HG03280 (cell line): Measurements from ENCODE around the gene KIF1C.
A peak's percentile ranks its signal among the peaks of the same experiment; 100 is the strongest.

Experiments used
- ATAC-seq: cut with Tn5 transposase; IDR thresholded peaks from one replicate; pipeline ENCODE4 v1.9.1; 2021; ENCODE audit warnings: mild to moderate bottlenecking, moderate library complexity; ENCODE audit not compliant: unreplicated experiment

KIF1C gene

DNA sequence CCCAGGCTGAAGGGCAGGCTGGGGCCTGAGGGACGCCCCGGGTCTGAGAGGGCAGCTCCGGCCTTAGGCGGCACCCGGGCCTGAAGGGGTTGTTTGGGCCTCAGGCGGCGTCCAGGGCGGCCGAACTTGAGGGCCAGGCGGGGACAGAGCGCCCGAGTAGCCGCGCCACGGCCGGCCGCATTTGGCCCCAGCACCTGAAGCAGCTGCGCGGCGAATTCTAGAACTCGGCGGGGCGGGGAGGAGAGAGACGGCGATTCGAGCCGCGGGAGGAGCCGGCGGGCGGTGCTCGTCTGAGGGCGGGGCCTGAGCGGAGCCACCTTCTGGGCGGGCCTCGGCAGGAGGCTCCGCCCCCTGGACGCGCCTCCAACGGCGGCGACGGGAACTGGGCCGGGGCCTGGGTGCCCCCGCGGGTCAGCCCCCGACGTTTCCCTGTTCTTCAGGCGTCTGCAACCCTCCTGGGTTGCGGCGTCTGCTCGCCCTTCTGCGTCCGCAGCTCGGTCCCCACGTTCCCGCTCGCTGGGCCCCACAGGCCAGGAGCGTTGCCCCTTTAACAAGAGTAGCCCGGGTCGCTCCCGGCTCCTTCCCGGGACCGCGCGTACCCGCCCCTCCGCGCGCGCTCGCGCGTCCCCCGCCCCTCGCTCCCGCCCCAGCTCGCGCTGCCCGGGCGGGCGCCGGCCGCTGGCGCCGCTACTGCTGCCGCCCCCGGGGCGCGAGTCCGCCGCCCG is at the start of gene KIF1C, which contains the start of gene INCA1:
Gene KIF1C, plus strand, starts transcription at position 649 of the 725 bp plus-strand sequence. CDS start 2,297 bp downstream, outside the sequence.
Gene INCA1, minus strand, starts transcription at position 221 of the 725 bp plus-strand sequence. CDS start 3,085 bp downstream, outside the sequence.
- ATAC-seq: peak; percentile 86

DNA sequence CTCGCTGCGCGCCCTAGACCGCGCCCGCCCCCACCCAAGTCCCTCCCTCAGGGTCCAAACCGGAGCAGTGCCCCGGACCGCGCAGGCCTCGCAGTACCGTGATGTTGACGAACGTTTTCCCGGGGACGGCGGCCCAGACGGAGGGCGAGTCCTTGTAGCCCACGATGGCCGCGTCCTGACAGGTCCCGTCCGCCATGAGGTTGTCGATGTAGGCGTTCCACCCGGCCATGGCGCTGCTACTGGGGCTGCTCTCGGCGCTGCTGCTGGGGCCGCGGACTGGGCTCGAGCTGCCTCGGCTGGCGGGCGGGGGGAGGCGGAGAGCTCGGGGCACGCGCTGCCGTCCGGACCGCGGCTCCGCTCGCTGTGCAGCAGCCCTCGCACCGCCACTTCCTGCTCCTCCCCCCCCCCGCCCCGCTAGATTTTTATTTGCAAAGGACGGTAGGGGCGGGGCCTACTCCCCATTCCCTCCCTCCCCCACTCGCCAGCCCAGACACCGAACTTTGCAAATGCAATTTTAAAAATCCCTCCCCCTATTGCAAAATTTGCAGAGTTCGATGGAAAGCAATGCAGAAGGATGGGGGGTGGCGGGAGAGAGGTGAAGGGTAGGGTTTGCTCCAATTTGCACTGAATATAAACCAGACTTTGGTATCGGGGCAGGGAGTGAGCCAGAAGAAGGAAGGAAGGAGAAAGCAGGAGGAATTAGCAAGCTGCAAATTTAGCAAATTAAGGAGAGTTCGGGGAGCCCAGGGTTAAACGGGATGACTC is 49.4 kb upstream of the KIF1C start, which contains the start of gene PFN1:
Gene PFN1, minus strand, starts transcription at position 365 of the 765 bp plus-strand sequence. Its CDS starts 136 bp downstream, at position 229.
- peak; percentile 26 for ATAC-seq

DNA sequence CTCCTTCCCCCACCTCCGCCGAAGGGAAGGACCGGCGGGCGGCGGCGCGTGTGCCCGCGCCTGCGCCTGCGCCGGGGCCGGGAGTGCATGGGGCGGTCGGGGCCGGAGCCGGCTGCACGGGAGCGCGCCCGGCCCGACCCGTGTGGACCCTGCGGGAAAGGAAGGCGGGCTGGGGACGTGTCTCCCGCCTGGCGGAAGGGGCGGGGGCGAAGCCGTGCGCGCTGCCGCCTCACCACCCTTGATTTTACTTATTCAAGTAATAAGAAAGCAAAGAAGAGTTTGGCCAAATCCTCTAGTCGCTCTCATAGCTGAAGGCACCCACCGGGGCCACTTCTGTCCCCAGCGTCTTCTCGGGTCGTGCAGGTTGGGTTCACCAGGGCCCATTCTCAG is 48.8 kb upstream of the KIF1C start:
- ATAC-seq: peak; percentile 38

DNA sequence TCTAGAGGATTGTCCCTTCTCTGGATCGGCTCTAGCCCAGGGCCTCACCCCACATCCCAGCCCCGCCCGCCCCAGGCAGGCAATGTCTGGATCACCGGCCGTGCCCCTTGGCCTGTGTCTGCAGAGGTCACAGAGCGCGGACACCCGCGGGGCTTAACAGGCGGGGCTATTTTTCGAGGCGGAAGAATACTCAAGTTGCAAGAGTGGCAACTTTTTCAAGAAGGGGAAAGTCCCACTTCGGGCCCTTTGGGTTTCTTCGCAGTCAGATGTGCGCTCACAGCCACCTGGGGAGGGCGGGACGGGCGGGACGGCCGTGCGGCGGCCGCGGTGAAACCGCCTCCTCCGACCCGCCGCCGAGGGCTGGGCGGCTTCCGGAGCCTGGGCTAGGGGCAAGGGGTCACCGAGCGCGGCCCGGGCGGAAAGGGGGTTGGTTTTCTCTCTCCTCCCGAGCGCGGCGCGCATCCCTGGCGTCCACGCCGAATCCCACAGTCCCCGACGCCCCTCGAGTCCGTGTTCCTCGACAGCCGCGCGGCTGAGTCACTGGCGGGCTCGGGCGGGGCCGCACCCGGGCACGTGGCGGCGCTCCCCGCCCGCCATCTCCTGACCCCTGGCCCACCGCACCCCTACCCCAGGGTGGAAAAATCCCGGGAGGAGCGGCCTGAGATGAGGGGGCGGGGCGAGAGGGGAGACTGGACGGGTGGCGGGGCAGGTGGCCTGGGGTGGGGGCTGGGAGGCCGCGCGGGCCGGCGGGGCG is 48.3 kb upstream of the KIF1C start:
- ATAC-seq: peak; percentile 27

DNA sequence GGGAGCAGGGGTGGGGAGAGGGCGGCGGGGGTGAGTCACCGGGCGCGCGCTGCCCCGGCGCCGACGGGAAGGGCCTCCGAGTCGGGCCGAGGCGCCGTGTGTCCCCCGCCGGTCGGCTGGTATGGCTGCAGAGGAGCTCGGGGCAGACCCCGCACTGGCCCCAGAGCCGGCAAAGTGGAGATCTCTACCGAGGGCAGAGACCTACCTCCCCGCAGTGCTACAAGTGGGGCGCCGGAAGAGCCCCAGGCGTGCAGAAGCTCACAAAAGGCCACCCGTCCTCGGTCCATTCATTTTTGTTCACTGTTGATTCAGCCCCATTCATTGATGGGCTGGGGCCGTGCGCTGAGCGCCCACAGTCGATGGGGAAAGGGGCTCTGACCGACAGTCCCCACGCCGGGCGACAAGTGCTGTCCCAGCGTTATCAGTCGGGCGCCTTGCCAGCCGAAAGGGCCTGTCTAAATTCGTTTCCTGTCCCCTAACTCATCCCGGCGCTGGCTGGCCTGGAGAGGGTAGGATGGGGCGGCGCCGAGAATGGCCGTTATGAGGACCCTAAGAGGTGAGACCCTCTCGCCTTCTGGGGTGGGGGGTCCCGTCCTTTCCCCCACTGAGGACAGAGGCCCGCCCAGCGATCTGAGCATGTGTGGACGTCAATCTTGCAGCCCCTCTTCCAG is 47.5 kb upstream of the KIF1C start:
- no peak for ATAC-seq

DNA sequence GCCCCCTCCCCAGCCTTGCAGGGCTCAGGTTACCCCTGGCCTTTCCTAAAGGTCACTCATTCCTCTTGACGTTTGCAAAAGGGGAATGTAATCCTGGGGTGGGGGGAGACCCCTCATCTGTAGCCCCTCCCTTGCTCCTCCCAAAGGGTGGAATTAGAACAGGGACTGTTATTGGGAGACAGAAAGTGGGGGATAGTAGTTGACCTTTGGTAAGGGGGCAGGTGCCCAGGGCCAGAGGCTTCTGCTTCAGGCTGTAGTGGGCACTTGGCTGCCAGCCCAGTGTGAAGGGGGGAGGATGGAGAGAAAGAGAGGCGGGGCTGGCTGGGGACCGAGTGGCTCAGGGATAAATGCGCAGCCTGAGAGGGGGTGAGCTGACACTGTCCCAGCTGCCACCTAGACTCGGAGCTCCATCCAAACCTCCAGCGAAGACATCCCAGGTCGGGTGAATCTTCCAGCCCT is 47.0 kb upstream of the KIF1C start, which contains the start of gene ENO3:
Gene ENO3, plus strand, starts transcription at position 374 of the 459 bp plus-strand sequence. CDS start 711 bp downstream, outside the sequence.
- no peak for ATAC-seq

DNA sequence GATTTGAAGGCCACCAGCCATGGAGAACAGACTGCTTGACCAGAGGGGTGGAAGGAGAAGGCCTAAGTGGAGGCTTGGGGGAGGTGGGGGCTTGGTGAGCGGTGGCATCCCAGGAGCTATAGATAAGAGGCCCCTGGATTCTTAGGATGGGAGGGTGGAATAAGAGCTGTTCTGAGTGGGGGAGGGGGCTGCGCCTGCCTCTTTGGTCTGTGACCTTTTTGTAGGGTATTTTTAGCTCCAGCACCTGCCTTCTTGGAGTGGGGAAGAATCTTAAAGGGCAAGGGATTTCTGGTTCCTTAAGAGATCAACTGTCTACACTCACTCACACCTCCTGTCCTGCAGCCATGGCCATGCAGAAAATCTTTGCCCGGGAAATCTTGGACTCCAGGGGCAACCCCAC is 46.3 kb upstream of the KIF1C start:
- ATAC-seq: no peak

DNA sequence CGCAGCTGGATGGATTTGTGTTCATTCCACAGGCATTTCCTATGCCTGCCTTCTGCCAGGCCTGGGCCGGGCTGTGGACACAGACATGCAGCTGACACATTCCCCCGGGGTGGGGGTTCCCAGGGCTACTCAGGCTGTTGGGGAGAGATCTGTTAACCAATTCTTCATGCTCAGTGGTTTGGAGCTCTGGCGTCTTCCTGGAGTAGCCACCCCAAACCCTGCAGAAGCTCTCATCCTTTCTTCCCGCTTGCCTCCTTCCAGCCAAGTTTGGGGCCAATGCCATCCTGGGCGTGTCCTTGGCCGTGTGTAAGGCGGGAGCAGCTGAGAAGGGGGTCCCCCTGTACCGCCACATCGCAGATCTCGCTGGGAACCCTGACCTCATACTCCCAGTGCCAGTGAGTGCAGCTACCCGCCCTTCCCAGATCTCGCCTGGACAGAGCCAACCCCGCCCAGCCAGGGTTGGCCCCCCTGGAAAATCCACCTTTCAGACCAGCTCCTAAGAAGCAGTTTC is 44.2 kb upstream of the KIF1C start:
- no peak for ATAC-seq

DNA sequence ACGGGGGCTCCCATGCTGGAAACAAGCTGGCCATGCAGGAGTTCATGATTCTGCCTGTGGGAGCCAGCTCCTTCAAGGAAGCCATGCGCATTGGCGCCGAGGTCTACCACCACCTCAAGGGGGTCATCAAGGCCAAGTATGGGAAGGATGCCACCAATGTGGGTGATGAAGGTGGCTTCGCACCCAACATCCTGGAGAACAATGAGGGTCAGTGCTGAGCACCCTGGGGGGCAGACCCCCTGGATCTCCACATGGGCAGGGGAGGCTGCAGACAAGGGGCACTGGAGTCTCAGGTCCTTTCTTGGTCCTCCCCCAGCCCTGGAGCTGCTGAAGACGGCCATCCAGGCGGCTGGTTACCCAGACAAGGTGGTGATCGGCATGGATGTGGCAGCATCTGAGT is 42.7 kb upstream of the KIF1C start:
- ATAC-seq: no peak

DNA sequence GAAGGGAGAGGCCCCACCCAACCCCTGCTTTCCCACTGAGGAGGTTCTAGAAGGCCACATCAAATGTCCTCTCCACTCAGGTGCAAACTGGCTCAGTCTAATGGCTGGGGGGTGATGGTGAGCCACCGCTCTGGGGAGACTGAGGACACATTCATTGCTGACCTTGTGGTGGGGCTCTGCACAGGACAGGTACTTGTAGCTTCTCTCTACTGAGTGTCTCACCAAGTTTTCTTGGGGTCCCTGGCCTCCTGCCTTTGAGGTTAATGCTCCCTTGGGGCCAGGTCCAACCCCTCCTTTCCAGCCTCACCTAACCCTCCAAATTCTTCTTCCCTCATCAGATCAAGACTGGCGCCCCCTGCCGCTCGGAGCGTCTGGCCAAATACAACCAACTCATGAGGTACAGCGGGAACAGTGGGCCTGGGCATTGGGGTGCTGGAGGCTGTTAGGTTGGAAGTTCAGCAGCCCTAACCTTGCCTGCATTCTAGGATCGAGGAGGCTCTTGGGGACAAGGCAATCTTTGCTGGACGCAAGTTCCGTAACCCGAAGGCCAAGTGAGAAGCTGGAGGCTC is 41.2 kb upstream of the KIF1C start:
- no peak for ATAC-seq

DNA sequence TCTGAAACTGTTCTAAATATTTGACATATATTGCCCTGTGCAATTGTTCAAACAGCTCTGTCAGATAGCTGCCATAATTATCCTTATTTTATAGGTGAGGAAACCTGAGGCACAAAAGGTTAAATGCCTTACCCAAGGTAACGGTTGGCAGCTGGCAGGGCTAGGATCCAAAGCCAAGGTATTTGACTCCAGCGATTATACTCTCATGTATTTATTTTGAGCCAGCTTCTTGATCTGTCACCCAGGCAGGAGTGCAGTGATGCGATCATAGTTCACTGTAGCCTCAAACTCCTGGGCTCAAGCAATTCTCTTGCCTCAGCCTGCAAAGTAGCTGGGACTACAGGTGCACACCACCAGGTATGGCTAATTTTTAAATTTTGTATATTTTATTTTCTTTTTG is 39.6 kb upstream of the KIF1C start:
- ATAC-seq: no peak

DNA sequence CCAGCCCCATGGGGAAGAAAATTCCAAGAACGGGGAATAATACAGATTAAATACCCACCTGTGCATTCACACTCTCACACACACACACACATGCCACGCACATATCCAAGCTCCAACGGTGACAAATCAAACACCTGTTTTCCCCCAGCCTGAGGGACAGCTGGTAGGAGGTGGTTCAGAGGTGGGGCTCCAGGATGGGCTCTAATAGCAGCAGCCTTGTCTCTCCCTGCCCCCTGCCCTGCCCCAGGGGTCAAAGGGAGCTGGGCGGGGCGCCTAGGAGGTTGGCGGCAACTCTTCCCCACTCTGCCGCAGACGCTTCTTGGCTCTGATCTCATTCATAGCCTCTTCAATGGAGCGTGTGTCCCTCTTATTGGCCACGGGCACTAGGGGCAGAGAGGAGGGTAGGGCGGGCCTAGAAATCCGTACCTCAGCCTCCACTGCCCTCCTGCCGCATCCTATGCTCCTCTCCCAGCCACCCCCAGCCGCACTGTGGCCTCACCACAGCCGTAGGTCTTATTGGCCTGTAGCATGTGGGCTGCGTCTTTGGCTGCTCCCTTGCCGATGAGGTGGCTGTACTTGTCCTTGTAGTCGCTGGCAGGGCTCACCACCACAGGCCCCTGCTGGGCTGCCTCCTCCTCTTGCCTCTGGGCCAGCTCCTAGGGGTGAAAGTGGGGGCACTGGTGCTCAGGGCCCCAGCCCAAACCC is 38.3 kb upstream of the KIF1C start:
- no peak for ATAC-seq

DNA sequence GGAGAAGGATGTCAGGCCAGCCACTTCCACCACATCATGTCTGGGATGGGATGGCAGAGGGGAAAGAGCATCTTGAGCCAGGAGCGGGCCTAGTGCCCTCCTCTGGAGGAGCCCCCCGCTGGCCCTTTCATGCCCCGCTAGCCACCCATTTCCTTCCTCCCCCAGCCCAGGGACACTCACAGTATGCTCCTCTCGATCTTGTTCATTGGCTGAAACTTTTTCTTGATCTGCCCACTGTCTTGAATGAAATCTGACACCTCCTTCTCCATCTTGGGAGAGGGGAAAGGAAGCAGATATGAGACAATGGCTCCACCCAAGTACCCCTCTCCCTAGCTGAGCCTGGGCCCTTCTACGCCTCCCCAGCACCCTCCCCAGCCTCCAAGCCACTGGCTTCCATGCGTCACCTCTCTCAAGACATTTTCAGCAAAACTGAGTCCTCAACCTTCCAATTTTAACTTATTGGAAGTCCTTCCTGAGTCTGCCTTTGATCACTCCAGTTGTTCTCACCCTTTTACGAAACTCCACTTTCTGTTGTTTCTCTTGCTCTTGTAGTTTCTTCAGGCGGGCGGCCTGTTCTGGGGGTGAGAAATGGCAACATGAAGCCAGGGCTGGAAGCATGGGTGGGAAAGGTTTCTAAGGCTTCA is 37.3 kb upstream of the KIF1C start:
- no peak for ATAC-seq

DNA sequence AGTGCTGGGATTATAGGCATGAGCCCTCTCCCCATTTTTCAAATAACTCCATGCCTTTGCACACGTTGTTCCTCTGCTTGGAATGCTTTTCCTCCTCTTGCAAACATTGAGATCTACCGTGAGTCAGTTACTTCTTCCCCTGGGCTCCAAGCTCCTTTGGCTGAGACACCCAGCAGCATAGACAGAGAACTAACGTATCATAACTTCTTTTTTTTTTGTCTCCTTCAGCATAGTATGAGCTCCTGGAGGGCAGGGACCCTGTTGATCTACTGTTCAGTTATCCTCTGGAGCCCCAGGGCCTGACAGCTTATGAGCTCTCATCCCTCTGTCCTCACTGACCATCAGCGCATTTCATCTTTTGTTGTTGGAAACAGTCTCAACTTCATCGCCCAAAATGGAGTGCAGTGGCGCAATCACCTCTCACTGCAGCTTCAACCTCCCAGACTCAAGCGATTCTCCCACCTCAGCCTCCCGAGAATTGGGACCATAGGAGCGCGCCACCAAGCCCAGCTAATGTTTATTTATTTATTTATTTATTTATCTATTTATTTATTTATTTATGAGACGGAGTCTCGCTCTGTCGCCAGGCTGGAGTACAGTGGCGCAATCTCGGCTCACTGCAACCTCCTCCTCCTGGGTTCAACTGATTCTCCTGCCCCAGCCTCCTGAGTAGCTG is 32.3 kb upstream of the KIF1C start:
- ATAC-seq: no peak

DNA sequence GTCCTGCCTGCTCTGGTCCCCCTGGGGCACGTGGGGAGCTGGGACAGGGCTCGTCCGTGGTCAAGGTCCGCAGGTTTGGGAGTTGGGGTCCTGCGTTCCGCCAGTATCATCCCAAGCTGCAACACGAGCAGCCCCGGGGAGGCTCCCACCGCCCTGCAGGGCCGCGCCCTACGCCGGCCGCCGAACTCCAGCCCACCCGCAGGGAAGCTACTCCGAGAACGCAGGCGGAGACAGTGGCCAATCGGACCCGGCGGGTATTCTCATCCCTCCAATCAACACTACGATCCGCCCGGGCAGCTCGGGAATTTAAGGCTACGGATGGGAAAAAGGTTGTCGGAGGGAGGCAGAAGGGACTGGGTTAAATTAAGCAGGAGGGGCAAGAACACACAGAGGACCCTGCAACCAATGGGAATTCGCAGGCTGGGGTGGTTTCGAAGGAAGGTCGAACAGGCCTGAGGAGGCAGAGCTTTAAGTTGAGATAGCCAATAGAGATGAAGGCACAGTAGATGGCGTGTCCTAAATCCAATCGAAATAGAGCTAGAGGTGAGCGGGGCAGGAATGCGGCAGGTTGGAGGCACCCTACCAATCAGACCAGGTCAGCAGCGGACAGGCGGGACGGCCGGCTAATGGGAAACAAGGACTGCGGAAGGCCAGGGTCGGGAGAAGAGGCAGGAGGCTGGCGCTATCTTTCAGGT is 30.8 kb upstream of the KIF1C start:
- ATAC-seq: peak; percentile 77

DNA sequence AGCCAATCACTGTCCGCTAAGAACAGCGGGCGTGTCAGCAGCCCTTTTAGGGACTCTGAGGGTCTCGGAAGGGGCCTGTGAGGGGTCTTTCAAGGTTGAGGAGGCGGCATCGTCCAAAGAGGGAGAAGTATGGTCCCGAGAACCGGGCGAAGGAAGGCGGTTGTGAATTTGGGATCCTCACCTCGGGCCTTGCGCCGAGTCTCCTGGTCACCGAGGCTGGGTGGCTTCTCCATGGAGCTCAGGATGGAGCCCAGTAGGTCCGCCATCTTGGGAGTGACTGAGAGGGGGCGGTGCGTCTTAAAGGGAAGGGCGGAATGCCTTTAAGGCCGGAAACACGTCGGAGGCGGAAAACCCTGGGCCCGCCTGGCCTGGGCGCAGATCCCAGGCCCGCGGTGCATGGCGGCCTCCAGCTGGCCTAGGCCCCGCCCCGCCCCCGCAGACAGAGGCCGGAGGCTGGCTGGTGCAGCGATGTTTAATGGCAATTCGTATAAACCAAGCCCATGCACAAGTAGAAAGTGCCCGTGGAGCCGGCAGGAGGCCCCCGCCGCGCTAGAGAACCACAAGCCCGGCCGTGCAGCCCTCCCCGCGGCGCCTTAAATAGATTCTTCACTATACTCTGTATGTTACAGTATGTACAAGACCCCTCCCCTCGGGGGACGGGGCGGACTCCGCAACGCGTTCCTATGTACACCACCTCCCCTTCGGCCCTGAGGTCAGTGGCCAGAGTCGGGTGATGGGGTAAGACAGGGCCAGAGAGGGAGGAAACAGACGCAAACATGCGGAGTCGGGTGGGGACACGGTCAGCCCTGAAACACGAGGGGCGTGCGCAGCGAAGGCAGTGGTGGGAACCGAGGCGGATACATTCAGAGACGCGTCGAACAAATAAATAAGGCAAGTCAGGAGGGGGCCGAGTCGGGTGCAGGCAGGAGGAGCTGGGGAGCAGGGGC is 29.9 kb upstream of the KIF1C start, which contains the start of gene SPAG7:
Gene SPAG7, minus strand, starts transcription at position 279 of the 947 bp plus-strand sequence. Its CDS starts 13 bp downstream, at position 266.
- peak; percentile 66 for ATAC-seq
